ENCODE measurements around the gene CBX6.

Gene CBX6

GRCh38 chr22:38840129-38840528 lies 31.9 kb downstream of the CBX6 start:
- no peak for DNase-seq (ENCODE audit: low read depth)

GRCh38 chr22:38839686-38840085 lies 32.3 kb downstream of the CBX6 start:
- no peak for DNase-seq (ENCODE audit: low read depth)

- DNase-seq (ENCODE audit: low read depth): no peak
Measured at GRCh38 chr22:38837414-38837928, 34.5 kb downstream of the CBX6 start.

GRCh38 chr22:38835888-38836301 lies 36.1 kb downstream of the CBX6 start:
- no peak for DNase-seq (ENCODE audit: low read depth)

- no peak for DNase-seq (ENCODE audit: low read depth)
Measured at GRCh38 chr22:38834991-38835390, 37.0 kb downstream of the CBX6 start.

GRCh38 chr22:38834215-38834953 lies 37.6 kb downstream of the CBX6 start:
- DNase-seq (ENCODE audit: low read depth): no peak

- no peak for DNase-seq (ENCODE audit: low read depth)
Measured at GRCh38 chr22:38833061-38833460, 39.0 kb downstream of the CBX6 start.

GRCh38 chr22:38832005-38832978 lies 39.7 kb downstream of the CBX6 start:
- DNase-seq (ENCODE audit: low read depth): no peak

GRCh38 chr22:38831166-38831945 lies 40.7 kb downstream of the CBX6 start:
- no peak for DNase-seq (ENCODE audit: low read depth)

GRCh38 chr22:38830845-38831108 lies 41.2 kb downstream of the CBX6 start:
- no peak for DNase-seq (ENCODE audit: low read depth)

- DNase-seq (ENCODE audit: low read depth): no peak
Measured at GRCh38 chr22:38830026-38830844, 41.8 kb downstream of the CBX6 start.

GRCh38 chr22:38829485-38829884 lies 42.5 kb downstream of the CBX6 start:
- no peak for DNase-seq (ENCODE audit: low read depth)

- no peak for DNase-seq (ENCODE audit: low read depth)
Measured at GRCh38 chr22:38828616-38829205, 43.3 kb downstream of the CBX6 start.

- DNase-seq (ENCODE audit: low read depth): no peak
Measured at GRCh38 chr22:38828191-38828590, 43.8 kb downstream of the CBX6 start.

GRCh38 chr22:38827510-38827909 lies 44.5 kb downstream of the CBX6 start:
- DNase-seq (ENCODE audit: low read depth): no peak

GRCh38 chr22:38826801-38827200 lies 45.2 kb downstream of the CBX6 start:
- no peak for DNase-seq (ENCODE audit: low read depth)

- DNase-seq (ENCODE audit: low read depth): no peak
Measured at GRCh38 chr22:38826386-38826785, 45.6 kb downstream of the CBX6 start.

GRCh38 chr22:38824585-38824984 lies 47.4 kb downstream of the CBX6 start:
- DNase-seq (ENCODE audit: low read depth): peak; percentile 45

GRCh38 chr22:38823637-38824036 lies 48.4 kb downstream of the CBX6 start:
- no peak for DNase-seq (ENCODE audit: low read depth)

GRCh38 chr22:38823076-38823475 lies 48.9 kb downstream of the CBX6 start:
- no peak for DNase-seq (ENCODE audit: low read depth)

- no peak for DNase-seq (ENCODE audit: low read depth)
Measured at GRCh38 chr22:38820020-38820419, 52.0 kb downstream of the CBX6 start.
